ENCODE results near the gene CDH4. TPM values are rescaled to one million over a fixed set of nuclear protein-coding genes. Genes with fewer than 3 reads are reported as not detected.

Gene CDH4
- total and polyA plus RNA-seq, 2 of the 13 experiments (the other 11 are each of a cell fraction or from before 2014, with no cell fraction given) = not detected

- in situ Hi-C loops (cut with HindIII; ENCODE audit: extremely low pct_ligation_motif_present, low pct_unique_long_range_greater_than_20kb) = no loop called here
- TF ChIP-seq ZNF496 (CRISPR knock-in tag; IDR thresholded peaks at IDR 0.05; ENCODE audit: insufficient replicate concordance) (no peak), ZNF530 (CRISPR knock-in tag; IDR thresholded peaks at IDR 0.05; ENCODE audit: low read depth) (no peak), ZBTB8A (CRISPR knock-in tag; IDR thresholded peaks at IDR 0.05; ENCODE audit: borderline replicate concordance, low read depth) (no peak), ZNF225 (CRISPR knock-in tag; IDR thresholded peaks at IDR 0.05) (no peak), ZNF275 (CRISPR knock-in tag; IDR thresholded peaks at IDR 0.05; ENCODE audit: borderline replicate concordance) (no peak), ZNF800 (CRISPR knock-in tag; IDR thresholded peaks at IDR 0.05) (no peak), ATAD3A (CRISPR knock-in tag; IDR thresholded peaks at IDR 0.05) (no peak), HNRNPLL (IDR thresholded peaks at IDR 0.05; ENCODE audit: low read depth, low read length, poor library complexity, severe bottlenecking) (no peak), SKIL (CRISPR knock-in tag; IDR thresholded peaks at IDR 0.05; ENCODE audit: borderline replicate concordance) (no peak), NR1H2 (CRISPR knock-in tag; IDR thresholded peaks at IDR 0.05; ENCODE audit: borderline replicate concordance, low read depth) (no peak), ZSCAN20 (CRISPR knock-in tag; IDR thresholded peaks at IDR 0.05; ENCODE audit: borderline replicate concordance) (no peak), ESRRA (CRISPR knock-in tag; IDR thresholded peaks at IDR 0.05; ENCODE audit: low read depth) (no peak), MEF2D (CRISPR knock-in tag; IDR thresholded peaks at IDR 0.05) (no peak), USF2 (IDR thresholded peaks at IDR 0.05; ENCODE audit: low read depth, low read length) (no peak), USF2 (CRISPR knock-in tag; IDR thresholded peaks at IDR 0.05; ENCODE audit: borderline replicate concordance) (no peak), ZNF33B (CRISPR knock-in tag; IDR thresholded peaks at IDR 0.05) (no peak)
Measured at GRCh38 chr20:61217848-61218247, 34.2 kb upstream of the CDH4 start.

More at GRCh38 chr20:61217848-61218247, 34.2 kb upstream of the CDH4 start:
- no peaks in the 10 kb centered on the region for H3K79me2 ChIP-seq (ENCODE audit: insufficient read depth, low read length)
- no peak overlapping the region for H3K9ac ChIP-seq (ENCODE audit: insufficient read depth, low read depth, low read length)
- FAIRE-seq (no peak), DNase-seq (ENCODE audit: low spot score) (no peak), ATAC-seq (no peak)
- H4K20me1 ChIP-seq (ENCODE audit: insufficient read depth, low read length) = no peaks in the 10 kb centered on the region
- ChIA-PET POLR2A (no interaction called here), CTCF (ENCODE audit: low intra/inter-chr PET ratio, low total read pairs) (no interaction called here)
- no TSS peak for BruUV-seq (replicated peaks)
- H3K27me3 ChIP-seq (ENCODE audit: control insufficient read depth in 1 of 2, insufficient read depth in 2 of 2, low read length in 2 of 2) = peaks cover 0 to 7% of the 10 kb centered on the region in 2 experiments; a peak in 2 of 5 replicates
- H3K4me2 ChIP-seq (ENCODE audit: low read depth, low read length) = no peak overlapping the region
- no peak overlapping the region for H3K27ac ChIP-seq (ENCODE audit: extremely low read length, insufficient read depth, low read length)
- intact Hi-C loops (cut with micrococcal nuclease; ENCODE audit: unreplicated experiment) = no loop called here
- no peak overlapping the region for H3K4me3 ChIP-seq (replicated peaks in 1 of 3; ENCODE audit: insufficient read depth in 1 of 3, low read depth in 2 of 3, low read length in 3 of 3)
- WGBS (ENCODE audit: low lambda C conversion rate) = 48% methylated on average over 1 of the region's 1 CpG
- no peak overlapping the region for H2AFZ ChIP-seq (ENCODE audit: low read length)
- H3K4me1 ChIP-seq (ENCODE audit: insufficient read depth, low read length) = no peaks in the 10 kb centered on the region
- no peaks in the 10 kb centered on the region for H3K36me3 ChIP-seq (replicated peaks in 1 of 2; ENCODE audit: control insufficient read depth in 1 of 2, insufficient read depth in 2 of 2, low read length in 2 of 2)
- peaks cover 15% of the 10 kb centered on the region for H3K9me3 ChIP-seq (ENCODE audit: low read length)

All from HepG2 (cell line).